ENCODE data around the gene TRIM72. TPM values are rescaled to one million over a fixed set of nuclear protein-coding genes. Genes with fewer than 3 reads are reported as not detected.
"Not testable (repeated sequence)": the region's sequence is repeated elsewhere in the genome, so short reads cannot be mapped to it uniquely, and the experiment has no call there.

TRIM72 gene
- total RNA-seq, 1 donor from 2014 or later = 0.04 TPM

GRCh38 chr16:31198207-31198882 is 15.6 kb upstream of the TRIM72 start:
- no peak for DNase-seq (ENCODE audit: low spot score in 2 of 2, unreplicated experiment in 2 of 2)
- Mint-ChIP-seq H3K9me3 (no peaks in the 10 kb centered on the region), H3K27ac (no peak overlapping the region), H3K36me3 (peaks cover 29% of the 10 kb centered on the region), H3K4me1 (peaks cover 13% of the 10 kb centered on the region), H3K27me3 (ENCODE audit: low read depth) (peaks cover 21% of the 10 kb centered on the region), H3K4me3 (no peak overlapping the region)
- no peak for TF ChIP-seq CTCF (IDR thresholded peaks at IDR 0.05; ENCODE audit: unreplicated experiment)

- peaks cover 32% of the 10 kb centered on the region for H3K27me3 Mint-ChIP-seq (ENCODE audit: low read depth)
- H3K4me3 Mint-ChIP-seq = no peak overlapping the region
- TF ChIP-seq CTCF (IDR thresholded peaks at IDR 0.05; ENCODE audit: unreplicated experiment) = no peak
- H3K9me3 Mint-ChIP-seq = no peaks in the 10 kb centered on the region
- peaks cover 13% of the 10 kb centered on the region for H3K4me1 Mint-ChIP-seq
- no peak overlapping the region for H3K27ac Mint-ChIP-seq
- peaks cover 24% of the 10 kb centered on the region for H3K36me3 Mint-ChIP-seq
- DNase-seq (ENCODE audit: low spot score in 2 of 2, unreplicated experiment in 2 of 2) = no peak
These were observed 14.4 kb upstream of the TRIM72 start for GRCh38 chr16:31199430-31200041.

GRCh38 chr16:31200111-31200510 is 13.8 kb upstream of the TRIM72 start:
- not testable (repeated sequence) for H3K4me3 Mint-ChIP-seq; DNase-seq (ENCODE audit: low spot score in 2 of 2, unreplicated experiment in 2 of 2); H3K27ac Mint-ChIP-seq; H3K9me3 Mint-ChIP-seq
- peaks cover 38% of the 10 kb centered on the region for H3K27me3 Mint-ChIP-seq (ENCODE audit: low read depth)
- H3K36me3 Mint-ChIP-seq = peaks cover 20% of the 10 kb centered on the region
- H3K4me1 Mint-ChIP-seq = peaks cover 13% of the 10 kb centered on the region

GRCh38 chr16:31200821-31201568 is 12.9 kb upstream of the TRIM72 start:
- no peak for TF ChIP-seq CTCF (IDR thresholded peaks at IDR 0.05; ENCODE audit: unreplicated experiment)
- DNase-seq (ENCODE audit: low spot score in 2 of 2, unreplicated experiment in 2 of 2) = no peak
- Mint-ChIP-seq H3K4me1 (peaks cover 13% of the 10 kb centered on the region), H3K27me3 (ENCODE audit: low read depth) (peaks cover 47% of the 10 kb centered on the region), H3K4me3 (peak overlapping the region; percentile 79), H3K27ac (no peak overlapping the region), H3K36me3 (peaks cover 16% of the 10 kb centered on the region), H3K9me3 (no peaks in the 10 kb centered on the region)

- TF ChIP-seq CTCF (IDR thresholded peaks at IDR 0.05; ENCODE audit: unreplicated experiment) = no peak
- peaks cover 13% of the 10 kb centered on the region for H3K4me1 Mint-ChIP-seq
- peaks cover 53% of the 10 kb centered on the region for H3K27me3 Mint-ChIP-seq (ENCODE audit: low read depth)
- H3K9me3 Mint-ChIP-seq = no peaks in the 10 kb centered on the region
- H3K36me3 Mint-ChIP-seq = peaks cover 11% of the 10 kb centered on the region
- H3K27ac Mint-ChIP-seq = peak overlapping the region; percentile 16
- peak overlapping the region; percentile 79 for H3K4me3 Mint-ChIP-seq
- peak in 1 of 2 experiments; percentile 54 for DNase-seq (ENCODE audit: low spot score in 2 of 2, unreplicated experiment in 2 of 2)
These were observed 12.1 kb upstream of the TRIM72 start for GRCh38 chr16:31201582-31202413.

Measured in mesothelial cell of epicardium (in vitro differentiated cells).